GM12878 (cell line): ENCODE measurements around the gene EXOSC1. TPM values are rescaled to one million over a fixed set of nuclear protein-coding genes. Genes with fewer than 3 reads are reported as not detected.
A peak's percentile ranks its signal among the peaks of the same experiment; 100 is the strongest.

Source experiments
- ASH2L ChIP-seq: fragments of 300-600, 200-600 bp; sonication (generic); IDR thresholded peaks from 2 replicates; pipeline ENCODE4 v1.6.1; 2017; ENCODE audit warnings: low read depth, mild to moderate bottlenecking, borderline replicate concordance
- CHD2 ChIP-seq: IDR thresholded peaks from 2 replicates; pipeline ENCODE4 v1.6.1; 2011; ENCODE audit warnings: low read depth, low read length, improper control_type of control experiment, borderline replicate concordance
- EP300 ChIP-seq, 2 experiments: fragments of 150-350 bp in 1 of 2; IDR thresholded peaks; 2 replicates each; pipeline ENCODE4 v1.6.1; 2011 to 2012; ENCODE audit warnings: low read depth in 2 of 2, low read length in 2 of 2, borderline replicate concordance in 1 of 2, improper control_type of control experiment in 1 of 2, inconsistent platforms in 1 of 2; ENCODE audit not compliant: control insufficient read depth in 1 of 2
- GATAD2B ChIP-seq: fragments of 450-650 bp; conservative IDR thresholded peaks from 2 replicates; pipeline ENCODE4 v1.6.1; 2017; ENCODE audit warnings: low read depth, mild to moderate bottlenecking, moderate library complexity
- JUNB ChIP-seq: IDR thresholded peaks from 2 replicates; pipeline ENCODE4 v1.6.1; 2016; ENCODE audit warnings: antibody characterized with exemption, mild to moderate bottlenecking
- MXI1 ChIP-seq: fragments of 150-350 bp; IDR thresholded peaks from 2 replicates; pipeline ENCODE4 v1.6.1; 2011; ENCODE audit warnings: low read depth, mild to moderate bottlenecking, inconsistent platforms, low read length, improper control_type of control experiment
- NFYB ChIP-seq: IDR thresholded peaks from 2 replicates; pipeline ENCODE4 v1.6.1; 2011; ENCODE audit warnings: low read depth, mild to moderate bottlenecking, low read length, improper control_type of control experiment, moderate library complexity; ENCODE audit not compliant: insufficient read depth
- NR2C1 ChIP-seq: fragments of 450-650 bp; IDR thresholded peaks from 2 replicates; pipeline ENCODE4 v1.6.1; 2017; ENCODE audit warnings: antibody characterized with exemption, mild to moderate bottlenecking, moderate library complexity
- PML ChIP-seq: IDR thresholded peaks from 2 replicates; pipeline ENCODE4 v1.6.1; 2012; ENCODE audit warnings: low read length, inconsistent platforms
- SIX5 ChIP-seq: IDR thresholded peaks from 2 replicates; pipeline ENCODE4 v1.6.1; 2011; ENCODE audit warnings: mild to moderate bottlenecking, low read depth, low read length, moderate library complexity; ENCODE audit not compliant: severe bottlenecking
- SMARCA5 ChIP-seq: fragments of 450-650 bp; IDR thresholded peaks from 2 replicates; pipeline ENCODE4 v1.6.1; 2017; ENCODE audit warnings: mild to moderate bottlenecking
- SREBF1 ChIP-seq: IDR thresholded peaks from 2 replicates; pipeline ENCODE4 v1.6.1; 2012; ENCODE audit warnings: mild to moderate bottlenecking, low read length
- SREBF2 ChIP-seq: IDR thresholded peaks from 2 replicates; pipeline ENCODE4 v1.6.1; 2012; ENCODE audit warnings: mild to moderate bottlenecking, low read length
- polyA plus RNA-seq, 11 experiments: library from polyadenylated mRNA; depleted of rRNA in 4 of 11; unstranded in 6 of 11; stranded (reverse) in 5 of 11; fragments of >200 nt; fragmentation: Nextera tagmentation in 4 of 11; fragmentation: Illumina TruSeq in 1 of 11; extraction: Ambion mirVana in 4 of 11; extraction: Trizol in 1 of 11; gene quantifications; 1 replicate in 1 of 11; 2 replicates in 10 of 11; pipeline versions ENCODE4 v1.2.1 to v1.2.3, GENCODE V29; 2011 to 2016; ENCODE audit warnings: inconsistent platforms in 2 of 11, missing spikeins in 2 of 11, low read depth in 1 of 11
- total RNA-seq, 4 experiments: library from RNA; depleted of rRNA in 3 of 4; stranded (reverse); fragments of >200 nt in 3 of 4; fragmentation: Illumina TruSeq in 1 of 4; extraction: Trizol in 1 of 4; gene quantifications; 2 replicates each; pipeline versions ENCODE4 v1.2.1 to v1.2.3, GENCODE V29; 2013 to 2021
- TF ChIP-seq, protein P1 (sequence below): fragments of 450-650 bp; formaldehyde crosslinking; IDR thresholded peaks from 2 replicates; pipeline ENCODE4 v1.4.0; 2020; ENCODE audit warnings: mild to moderate bottlenecking, moderate library complexity
- TF ChIP-seq, protein P2 (sequence below): fragments of 150-350 bp; IDR thresholded peaks from 2 replicates; pipeline ENCODE4 v1.6.1; 2016; ENCODE audit warnings: low read depth, low read length
- TF ChIP-seq, protein P3 (sequence below): fragments of 450-650 bp; IDR thresholded peaks from 2 replicates; pipeline ENCODE4 v1.6.1; 2018; ENCODE audit warnings: borderline replicate concordance, mild to moderate bottlenecking; ENCODE audit not compliant: partially characterized antibody
- TF ChIP-seq, protein P4 (sequence below): IDR thresholded peaks from 2 replicates; pipeline ENCODE4 v1.6.1; 2011; ENCODE audit warnings: borderline replicate concordance, low read depth, mild to moderate bottlenecking, moderate library complexity, low read length; ENCODE audit not compliant: insufficient read depth, poor library complexity, severe bottlenecking

The EXOSC1 gene
- total and polyA plus RNA-seq, 10 of the 15 experiments (the other 5 are each of a cell fraction or from before 2014, with no cell fraction given) = 43.4 to 121 (median 75.1) TPM

DNA sequence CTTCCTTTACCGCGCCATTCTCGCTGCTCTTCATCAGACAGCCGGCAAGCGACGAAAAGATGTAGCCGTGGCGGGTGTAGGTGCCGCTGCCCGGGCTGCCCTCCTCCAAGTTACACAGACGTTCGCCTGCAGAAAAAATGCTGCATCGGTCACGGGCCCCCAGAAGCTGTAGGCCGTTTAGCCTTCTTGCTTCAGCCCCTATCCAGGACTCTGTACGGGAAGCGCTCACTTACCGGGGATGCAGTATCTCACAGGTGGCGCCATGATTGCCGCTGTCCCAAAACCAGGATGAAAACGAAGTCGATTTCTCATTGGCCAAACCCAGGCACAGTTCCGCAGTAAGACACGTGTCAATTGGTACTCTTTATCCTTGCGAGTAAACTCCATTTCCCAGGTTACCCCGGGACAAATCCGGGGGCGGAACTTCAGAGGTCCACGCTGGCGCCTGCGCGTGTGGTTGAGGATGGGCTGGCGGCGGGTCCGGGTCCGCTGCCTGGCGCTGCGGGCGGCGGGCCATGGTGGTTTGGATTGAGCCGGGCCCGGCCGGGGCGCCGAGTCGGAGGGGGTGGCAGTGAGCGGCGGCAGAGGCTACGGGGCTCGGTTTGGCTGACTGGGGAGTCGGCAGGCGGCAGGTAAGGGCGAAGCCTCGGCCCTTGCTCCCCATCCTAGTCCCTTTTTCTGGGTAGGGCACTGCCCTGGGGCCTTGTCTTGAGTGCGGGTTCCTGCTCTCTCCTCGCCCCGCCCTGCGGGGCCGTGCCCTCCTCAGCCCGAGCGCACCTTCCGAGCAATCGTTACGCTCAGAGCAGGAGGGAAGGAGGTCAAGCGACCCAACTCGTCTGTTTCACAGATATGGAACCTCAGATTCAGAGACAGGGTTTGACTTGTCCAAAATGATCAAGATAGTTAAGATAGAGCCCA lies at the start of gene EXOSC1, which contains the start of gene ZDHHC16 (continued):
- peak; percentile 77 for TF ChIP-seq NR2C1
- TF ChIP-seq, protein P1, sequence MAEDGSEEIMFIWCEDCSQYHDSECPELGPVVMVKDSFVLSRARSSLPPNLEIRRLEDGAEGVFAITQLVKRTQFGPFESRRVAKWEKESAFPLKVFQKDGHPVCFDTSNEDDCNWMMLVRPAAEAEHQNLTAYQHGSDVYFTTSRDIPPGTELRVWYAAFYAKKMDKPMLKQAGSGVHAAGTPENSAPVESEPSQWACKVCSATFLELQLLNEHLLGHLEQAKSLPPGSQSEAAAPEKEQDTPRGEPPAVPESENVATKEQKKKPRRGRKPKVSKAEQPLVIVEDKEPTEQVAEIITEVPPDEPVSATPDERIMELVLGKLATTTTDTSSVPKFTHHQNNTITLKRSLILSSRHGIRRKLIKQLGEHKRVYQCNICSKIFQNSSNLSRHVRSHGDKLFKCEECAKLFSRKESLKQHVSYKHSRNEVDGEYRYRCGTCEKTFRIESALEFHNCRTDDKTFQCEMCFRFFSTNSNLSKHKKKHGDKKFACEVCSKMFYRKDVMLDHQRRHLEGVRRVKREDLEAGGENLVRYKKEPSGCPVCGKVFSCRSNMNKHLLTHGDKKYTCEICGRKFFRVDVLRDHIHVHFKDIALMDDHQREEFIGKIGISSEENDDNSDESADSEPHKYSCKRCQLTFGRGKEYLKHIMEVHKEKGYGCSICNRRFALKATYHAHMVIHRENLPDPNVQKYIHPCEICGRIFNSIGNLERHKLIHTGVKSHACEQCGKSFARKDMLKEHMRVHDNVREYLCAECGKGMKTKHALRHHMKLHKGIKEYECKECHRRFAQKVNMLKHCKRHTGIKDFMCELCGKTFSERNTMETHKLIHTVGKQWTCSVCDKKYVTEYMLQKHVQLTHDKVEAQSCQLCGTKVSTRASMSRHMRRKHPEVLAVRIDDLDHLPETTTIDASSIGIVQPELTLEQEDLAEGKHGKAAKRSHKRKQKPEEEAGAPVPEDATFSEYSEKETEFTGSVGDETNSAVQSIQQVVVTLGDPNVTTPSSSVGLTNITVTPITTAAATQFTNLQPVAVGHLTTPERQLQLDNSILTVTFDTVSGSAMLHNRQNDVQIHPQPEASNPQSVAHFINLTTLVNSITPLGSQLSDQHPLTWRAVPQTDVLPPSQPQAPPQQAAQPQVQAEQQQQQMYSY (CRISPR knock-in tag) = no peak
- TF ChIP-seq CHD2 = peak; percentile 90; the same call in 1 of the 2 replicates
- TF ChIP-seq MXI1 = peak; percentile 93
- TF ChIP-seq, protein P2, sequence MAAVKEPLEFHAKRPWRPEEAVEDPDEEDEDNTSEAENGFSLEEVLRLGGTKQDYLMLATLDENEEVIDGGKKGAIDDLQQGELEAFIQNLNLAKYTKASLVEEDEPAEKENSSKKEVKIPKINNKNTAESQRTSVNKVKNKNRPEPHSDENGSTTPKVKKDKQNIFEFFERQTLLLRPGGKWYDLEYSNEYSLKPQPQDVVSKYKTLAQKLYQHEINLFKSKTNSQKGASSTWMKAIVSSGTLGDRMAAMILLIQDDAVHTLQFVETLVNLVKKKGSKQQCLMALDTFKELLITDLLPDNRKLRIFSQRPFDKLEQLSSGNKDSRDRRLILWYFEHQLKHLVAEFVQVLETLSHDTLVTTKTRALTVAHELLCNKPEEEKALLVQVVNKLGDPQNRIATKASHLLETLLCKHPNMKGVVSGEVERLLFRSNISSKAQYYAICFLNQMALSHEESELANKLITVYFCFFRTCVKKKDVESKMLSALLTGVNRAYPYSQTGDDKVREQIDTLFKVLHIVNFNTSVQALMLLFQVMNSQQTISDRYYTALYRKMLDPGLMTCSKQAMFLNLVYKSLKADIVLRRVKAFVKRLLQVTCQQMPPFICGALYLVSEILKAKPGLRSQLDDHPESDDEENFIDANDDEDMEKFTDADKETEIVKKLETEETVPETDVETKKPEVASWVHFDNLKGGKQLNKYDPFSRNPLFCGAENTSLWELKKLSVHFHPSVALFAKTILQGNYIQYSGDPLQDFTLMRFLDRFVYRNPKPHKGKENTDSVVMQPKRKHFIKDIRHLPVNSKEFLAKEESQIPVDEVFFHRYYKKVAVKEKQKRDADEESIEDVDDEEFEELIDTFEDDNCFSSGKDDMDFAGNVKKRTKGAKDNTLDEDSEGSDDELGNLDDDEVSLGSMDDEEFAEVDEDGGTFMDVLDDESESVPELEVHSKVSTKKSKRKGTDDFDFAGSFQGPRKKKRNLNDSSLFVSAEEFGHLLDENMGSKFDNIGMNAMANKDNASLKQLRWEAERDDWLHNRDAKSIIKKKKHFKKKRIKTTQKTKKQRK = no peak
- TF ChIP-seq SREBF1 = peak; percentile 72; the same call in 1 of the 2 replicates
- TF ChIP-seq SREBF2 = peak; percentile 51; the same call in 1 of the 2 replicates
- peak; percentile 81 for TF ChIP-seq NFYB
- TF ChIP-seq JUNB = no peak
- TF ChIP-seq SMARCA5 = peak; percentile 36; the same call in 1 of the 2 replicates
- peak; percentile 89 for TF ChIP-seq SIX5
- TF ChIP-seq, protein P3, sequence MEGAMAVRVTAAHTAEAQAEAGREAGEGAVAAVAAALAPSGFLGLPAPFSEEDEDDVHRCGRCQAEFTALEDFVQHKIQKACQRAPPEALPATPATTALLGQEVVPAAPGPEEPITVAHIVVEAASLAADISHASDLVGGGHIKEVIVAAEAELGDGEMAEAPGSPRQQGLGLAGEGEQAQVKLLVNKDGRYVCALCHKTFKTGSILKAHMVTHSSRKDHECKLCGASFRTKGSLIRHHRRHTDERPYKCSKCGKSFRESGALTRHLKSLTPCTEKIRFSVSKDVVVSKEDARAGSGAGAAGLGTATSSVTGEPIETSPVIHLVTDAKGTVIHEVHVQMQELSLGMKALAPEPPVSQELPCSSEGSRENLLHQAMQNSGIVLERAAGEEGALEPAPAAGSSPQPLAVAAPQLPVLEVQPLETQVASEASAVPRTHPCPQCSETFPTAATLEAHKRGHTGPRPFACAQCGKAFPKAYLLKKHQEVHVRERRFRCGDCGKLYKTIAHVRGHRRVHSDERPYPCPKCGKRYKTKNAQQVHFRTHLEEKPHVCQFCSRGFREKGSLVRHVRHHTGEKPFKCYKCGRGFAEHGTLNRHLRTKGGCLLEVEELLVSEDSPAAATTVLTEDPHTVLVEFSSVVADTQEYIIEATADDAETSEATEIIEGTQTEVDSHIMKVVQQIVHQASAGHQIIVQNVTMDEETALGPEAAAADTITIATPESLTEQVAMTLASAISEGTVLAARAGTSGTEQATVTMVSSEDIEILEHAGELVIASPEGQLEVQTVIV = peak; percentile 44
- TF ChIP-seq, protein P4, sequence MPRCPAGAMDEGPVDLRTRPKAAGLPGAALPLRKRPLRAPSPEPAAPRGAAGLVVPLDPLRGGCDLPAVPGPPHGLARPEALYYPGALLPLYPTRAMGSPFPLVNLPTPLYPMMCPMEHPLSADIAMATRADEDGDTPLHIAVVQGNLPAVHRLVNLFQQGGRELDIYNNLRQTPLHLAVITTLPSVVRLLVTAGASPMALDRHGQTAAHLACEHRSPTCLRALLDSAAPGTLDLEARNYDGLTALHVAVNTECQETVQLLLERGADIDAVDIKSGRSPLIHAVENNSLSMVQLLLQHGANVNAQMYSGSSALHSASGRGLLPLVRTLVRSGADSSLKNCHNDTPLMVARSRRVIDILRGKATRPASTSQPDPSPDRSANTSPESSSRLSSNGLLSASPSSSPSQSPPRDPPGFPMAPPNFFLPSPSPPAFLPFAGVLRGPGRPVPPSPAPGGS = no peak
- TF ChIP-seq GATAD2B = peak; percentile 68; the same call in 1 of the 2 replicates
- peak; percentile 56; the same call in 1 of the 2 replicates for TF ChIP-seq ASH2L
- TF ChIP-seq EP300 (IDR thresholded peaks at IDR 0.05; ENCODE audit: borderline replicate concordance in 1 of 2, control insufficient read depth in 1 of 2, low read depth in 2 of 2, low read length in 2 of 2) = no peak
- peak; percentile 67; the same call in 1 of the 2 replicates for TF ChIP-seq PML
